K562 (cell line): ENCODE results near the gene FAM120B. TPM values are rescaled to one million over a fixed set of nuclear protein-coding genes. Genes with fewer than 3 reads are reported as not detected.

Experiments
- ATAC-seq: fragments of 200-7000 bp; cut with Tn5 transposase; 3 replicates; pipeline ENCODE4 v1.9.1; 2020; ENCODE audit warnings: moderate library complexity
- BruUV-seq: library from RNA; stranded (reverse); fragments of 400-500 nt; replicated peaks from 2 replicates; lab custom pipeline; 2021; lab: Mats Ljungman, UMichigan
- CTCF ChIA-PET: fragments of 300-600 bp; formaldehyde crosslinking; extraction: SDS; loops from one replicate; lab custom pipeline; 2021; ENCODE audit warnings: low intra/inter-chr PET ratio; lab: Yijun Ruan, JAX
- POLR2A ChIA-PET: fragments of 300-600, 350-650 bp; sonication (Branson Sonifier 250); formaldehyde crosslinking; extraction: SDS; loops from one replicate; lab custom pipeline; 2021; ENCODE audit warnings: antibody characterized with exemption, inconsistent platforms; lab: Yijun Ruan, JAX
- DNase-seq, 4 experiments: peaks; one replicate each; pipeline versions ENCODE4 v3.0.0 to v3.0.0-alpha.2; 2011 to 2018; ENCODE audit warnings: low spot score in 3 of 4, mixed read lengths in 3 of 4; ENCODE audit errors: extremely low read depth in 1 of 4
- FAIRE-seq: peaks from 2 replicates; lab custom pipeline; 2011; peaks lifted over from hg19 to GRCh38; lab: Jason Lieb, UNC
- H2AFZ ChIP-seq: 2 replicates; pipeline ENCODE4 v1.6.0; 2011; ENCODE audit warnings: low read depth, low read length, control low read depth, inconsistent platforms
- H3K27ac ChIP-seq: fragments of 200-600 bp; 3 replicates; pipeline ENCODE4 v1.8.0; 2011; ENCODE audit warnings: low read depth, mild to moderate bottlenecking, control low read depth, inconsistent platforms, low read length, moderate library complexity, mixed read lengths; ENCODE audit errors: extremely low read depth
- H3K27me3 ChIP-seq, 2 experiments: fragments of 300-600 bp in 1 of 2; 2 replicates in 1 of 2; 3 replicates in 1 of 2; pipeline versions ENCODE4 v1.6.0 to v1.8.0; 2011; ENCODE audit warnings: inconsistent platforms in 2 of 2, low read length in 2 of 2, mild to moderate bottlenecking in 1 of 2, mixed read lengths in 1 of 2, moderate library complexity in 1 of 2; ENCODE audit not compliant: control insufficient read depth in 2 of 2, insufficient read depth in 2 of 2
- H3K36me3 ChIP-seq: fragments of 300-600 bp; 3 replicates; pipeline ENCODE4 v1.8.0; 2011; ENCODE audit warnings: mild to moderate bottlenecking, low read length, inconsistent platforms; ENCODE audit not compliant: control insufficient read depth, insufficient read depth
- H3K4me1 ChIP-seq, 2 experiments: fragments of 200-600 bp in 1 of 2; replicated peaks in 1 of 2; 2 replicates in 1 of 2; 3 replicates in 1 of 2; pipeline versions ENCODE4 v1.5.1 to v1.8.0; 2011; ENCODE audit warnings: inconsistent platforms in 2 of 2, low read length in 2 of 2, mild to moderate bottlenecking in 1 of 2, mixed read lengths in 1 of 2, moderate library complexity in 1 of 2; ENCODE audit not compliant: control insufficient read depth in 2 of 2, insufficient read depth in 2 of 2
- H3K4me2 ChIP-seq: 2 replicates; pipeline ENCODE4 v1.6.1; 2011; ENCODE audit warnings: low read length, control low read depth, inconsistent platforms, mixed read lengths; ENCODE audit not compliant: insufficient read depth
- H3K4me3 ChIP-seq: fragments of 200-600 bp; sonication (generic), shearing (Covaris generic); 2 replicates; pipeline ENCODE4 v1.5.1; 2016; ENCODE audit warnings: control low read depth, inconsistent platforms
- H3K79me2 ChIP-seq: fragments of 200-600 bp; 3 replicates; pipeline ENCODE4 v1.8.0; 2011; ENCODE audit warnings: low read length, inconsistent platforms; ENCODE audit not compliant: control insufficient read depth, insufficient read depth
- H3K9ac ChIP-seq, 2 experiments: 2 replicates each; pipeline versions ENCODE4 v1.6.0 to v1.6.1; 2011; ENCODE audit warnings: low read depth in 2 of 2, low read length in 2 of 2, control low read depth in 1 of 2, inconsistent platforms in 1 of 2, mild to moderate bottlenecking in 1 of 2, mixed read lengths in 1 of 2; ENCODE audit not compliant: insufficient read depth in 1 of 2
- H3K9me1 ChIP-seq: one replicate; pipeline ENCODE4 v1.6.0; 2011; ENCODE audit warnings: inconsistent platforms, mild to moderate bottlenecking, low read length, moderate library complexity; ENCODE audit not compliant: control insufficient read depth, insufficient read depth
- H3K9me3 ChIP-seq: replicated peaks from 2 replicates; pipeline ENCODE4 v1.5.1; 2011; ENCODE audit warnings: low read depth, low read length, inconsistent platforms; ENCODE audit not compliant: control insufficient read depth, insufficient read depth
- H4K20me1 ChIP-seq: replicated peaks from 2 replicates; pipeline ENCODE4 v1.6.1; 2011; ENCODE audit warnings: low read length, inconsistent platforms, mixed read lengths; ENCODE audit not compliant: control insufficient read depth, insufficient read depth
- ARID1B ChIP-seq: fragments of 450-650 bp; IDR thresholded peaks from 2 replicates; pipeline ENCODE4 v1.6.1; 2016; ENCODE audit warnings: antibody characterized with exemption, mild to moderate bottlenecking, inconsistent platforms
- CHAMP1 ChIP-seq: fragments of 450-650 bp; IDR thresholded peaks from 2 replicates; pipeline ENCODE4 v1.6.1; 2016; ENCODE audit warnings: mild to moderate bottlenecking
- HMG20A ChIP-seq: fragments of 450-650 bp; formaldehyde crosslinking; conservative IDR thresholded peaks from 2 replicates; pipeline ENCODE4 v1.4.0; 2020; ENCODE audit warnings: mild to moderate bottlenecking, mixed read lengths
- IRF2 ChIP-seq: sonication (generic); formaldehyde crosslinking; IDR thresholded peaks from 2 replicates; pipeline ENCODE4 v1.8.1; 2022; ENCODE audit warnings: mild to moderate bottlenecking, missing genetic modification reagents
- NCOA1 ChIP-seq: fragments of 450-650 bp; IDR thresholded peaks from 2 replicates; pipeline ENCODE4 v1.6.1; 2016; ENCODE audit warnings: low read depth
- RAD21 ChIP-seq, 2 experiments: fragments of 250-450 bp in 1 of 2; fragments of 450-650 bp in 1 of 2; sonication (Bioruptor Pico) in 1 of 2; formaldehyde crosslinking in 1 of 2; IDR thresholded peaks in 1 of 2; conservative IDR thresholded peaks in 1 of 2; 2 replicates each; pipeline versions ENCODE4 v1.4.0 to v1.8.0; 2020 to 2022; ENCODE audit warnings: mild to moderate bottlenecking in 2 of 2, moderate library complexity in 1 of 2
- RNF2 ChIP-seq: sonication (generic); IDR thresholded peaks from 2 replicates; pipeline ENCODE4 v1.6.1; 2016
- UBTF ChIP-seq, 2 experiments: IDR thresholded peaks; 2 replicates each; pipeline ENCODE4 v1.6.1; 2012; ENCODE audit warnings: improper control_type of control experiment in 2 of 2, low read depth in 2 of 2, low read length in 2 of 2, borderline replicate concordance in 1 of 2
- ZBTB5 ChIP-seq: fragments of 450-650 bp; IDR thresholded peaks from 2 replicates; pipeline ENCODE4 v1.6.1; 2017; ENCODE audit warnings: antibody characterized with exemption
- ZNF146 ChIP-seq: IDR thresholded peaks from one replicate; pipeline ENCODE4 v1.6.1; 2018; ENCODE audit warnings: missing compliant biosample characterization; ENCODE audit not compliant: unreplicated experiment
- ZNF444 ChIP-seq: fragments of 250-450 bp; sonication (Bioruptor Pico); IDR thresholded peaks from 2 replicates; pipeline ENCODE4 v1.4.0; 2020; ENCODE audit warnings: mild to moderate bottlenecking, moderate library complexity
- WGBS: fragments of 100-300 bp; shearing (Covaris generic); methylation state at CpG from one replicate; pipeline ENCODE4 v1.1.6; 2016; ENCODE audit warnings: low coverage, mixed read lengths; ENCODE audit not compliant: insufficient coverage; ENCODE audit errors: missing lambda C conversion rate; 5-methylcytosine and 5-hydroxymethylcytosine counted together
- in situ Hi-C: fragments of 300-500 bp; cut with MboI; formaldehyde crosslinking; loops from 4 replicates; pipeline ENCODE4 v1.15.0; 2018; ENCODE audit warnings: inconsistent platforms, mixed read lengths
- intact Hi-C: fragments of 100-400 bp; cut with micrococcal nuclease; formaldehyde crosslinking; loops from 2 replicates; pipeline ENCODE4 v1.14.2; 2022
- polyA plus RNA-seq, 8 experiments: library from polyadenylated mRNA; depleted of rRNA in 4 of 8; stranded (reverse) in 5 of 8; unstranded in 3 of 8; fragments of >200 nt; fragmentation: Nextera tagmentation in 2 of 8; fragmentation: Illumina TruSeq in 1 of 8; extraction: Ambion mirVana in 2 of 8; extraction: Trizol in 1 of 8; gene quantifications; 2 replicates each; pipeline versions ENCODE4 v1.2.1 to v1.2.3, GENCODE V29; 2011 to 2014; ENCODE audit warnings: inconsistent platforms in 1 of 8, missing spikeins in 1 of 8
- total RNA-seq, 7 experiments: library from RNA; depleted of rRNA in 6 of 7; stranded (reverse); fragments of >200 nt in 6 of 7; fragmentation: Illumina TruSeq in 2 of 7; extraction: Trizol in 2 of 7; gene quantifications; 2 replicates each; pipeline versions ENCODE4 v1.2.1 to v1.2.3, GENCODE V29; 2011 to 2021; ENCODE audit warnings: low replicate concordance in 1 of 7

FAM120B gene
- total and polyA plus RNA-seq, 9 of the 15 experiments (the other 6 are each of a cell fraction or from before 2014, with no cell fraction given), result 3.5 to 22.6 (median 14.7) TPM

- WGBS, result 1% methylated on average over 18 of the region's 18 CpGs
- no peak overlapping the region for H2AFZ ChIP-seq
- H3K4me2 ChIP-seq, result no peak overlapping the region
- H3K27ac ChIP-seq, result no peak overlapping the region
- intact Hi-C loops, result no loop called here
- ATAC-seq (no peak), FAIRE-seq (no peak), DNase-seq (no peak)
- peaks cover 14% of the 10 kb centered on the region for H4K20me1 ChIP-seq
- H3K36me3 ChIP-seq, result no peaks in the 10 kb centered on the region
- BruUV-seq, result no TSS peak
- peaks cover 0 to 9% of the 10 kb centered on the region in 2 experiments; a peak in 1 of 5 replicates for H3K4me1 ChIP-seq
- no peak overlapping the region for H3K4me3 ChIP-seq
- no peaks in the 10 kb centered on the region for H3K9me1 ChIP-seq
- H3K79me2 ChIP-seq, result no peaks in the 10 kb centered on the region
- H3K9ac ChIP-seq, result no peak overlapping the region
- H3K27me3 ChIP-seq, result peaks cover 57 to 88% of the 10 kb centered on the region in 2 experiments
- ChIA-PET CTCF (no interaction called here), POLR2A (interaction anchor here (0.6 kb wide), 1 partner anchor 46 kb away, joined by 3 read pairs; no protein-coding TSS in a partner anchor)
- no peaks in the 10 kb centered on the region for H3K9me3 ChIP-seq
- TF ChIP-seq CHAMP1 (no peak), ZNF146 (no peak), UBTF (IDR thresholded peaks at IDR 0.05; ENCODE audit: borderline replicate concordance in 1 of 2, low read depth in 2 of 2, low read length in 2 of 2) (no peak), ZNF444 (CRISPR knock-in tag) (no peak), ZBTB5 (no peak), RNF2 (no peak), IRF2 (CRISPR knock-in tag) (no peak), NCOA1 (no peak), RAD21 (CRISPR knock-in tag; conservative IDR thresholded peaks at IDR 0.05 in 1 of 2, IDR thresholded peaks at IDR 0.05 in 1 of 2) (no peak), ARID1B (no peak), HMG20A (no peak)
- in situ Hi-C loops, result no loop called here
Observed at GRCh38 chr6:170444056-170444591, 137.6 kb downstream of the FAM120B start.
